Omental fat pad (tissue), 4 donors: ENCODE measurements around the gene MMP2. TPM values are rescaled to one million over a fixed set of nuclear protein-coding genes. Genes with fewer than 3 reads are reported as not detected.

Source experiments
- ATAC-seq: fragments of 150-250 bp; one replicate; pipeline ENCODE4 v1.9.1; 2016; ENCODE audit warnings: mild to moderate bottlenecking, moderate library complexity; ENCODE audit not compliant: low FRiP score
- DNase-seq: peaks from one replicate; pipeline ENCODE4 v3.0.0-alpha.2; 2019; ENCODE audit warnings: low spot score
- CTCF ChIP-seq, 3 donors: fragments of 450-650 bp; IDR thresholded peaks; one replicate each; pipeline ENCODE4 v1.5.1; 2016 to 2017; ENCODE audit warnings: antibody characterized with exemption in 3 of 3, mild to moderate bottlenecking in 3 of 3, moderate library complexity in 2 of 3
- total RNA-seq, 4 donors: library from RNA; depleted of rRNA; stranded (reverse); fragments of >200 nt; gene quantifications; one replicate each; pipeline ENCODE4 v1.1.0, GENCODE V29; 2016

The MMP2 gene
- total RNA-seq, result 100 to 1,000 TPM; 217 to 549 (median 381) TPM

GRCh38 chr16:55478827-55479429, at the start of gene MMP2:
MMP2 (plus strand) TSS chr16:55479198; CDS start chr16:55479480, 282 bp downstream.
- no peak for DNase-seq
- no peak for ATAC-seq
- no peak for TF ChIP-seq CTCF (IDR thresholded peaks at IDR 0.05)

- TF ChIP-seq CTCF (IDR thresholded peaks at IDR 0.05), result no peak
- no peak for ATAC-seq
- DNase-seq, result no peak
Measured at GRCh38 chr16:55433030-55433429, 46.0 kb upstream of the MMP2 start.

- no peak for TF ChIP-seq CTCF (IDR thresholded peaks at IDR 0.05)
- DNase-seq, result no peak
- ATAC-seq, result no peak
Measured at GRCh38 chr16:55433535-55433934, 45.5 kb upstream of the MMP2 start.

- ATAC-seq (no peak), DNase-seq (no peak)
- no peak for TF ChIP-seq CTCF (IDR thresholded peaks at IDR 0.05)
Measured at GRCh38 chr16:55434000-55434399, 45.0 kb upstream of the MMP2 start.

GRCh38 chr16:55435387-55435786, 43.6 kb upstream of the MMP2 start:
- ATAC-seq (no peak), DNase-seq (no peak)
- no peak for TF ChIP-seq CTCF (IDR thresholded peaks at IDR 0.05)

- TF ChIP-seq CTCF (IDR thresholded peaks at IDR 0.05), result no peak
- ATAC-seq, result no peak
- DNase-seq, result no peak
Measured at GRCh38 chr16:55436587-55436986, 42.4 kb upstream of the MMP2 start.

GRCh38 chr16:55437625-55438024, 41.4 kb upstream of the MMP2 start:
- DNase-seq (no peak), ATAC-seq (no peak)
- no peak for TF ChIP-seq CTCF (IDR thresholded peaks at IDR 0.05)
